ENCODE measurements around the gene SPTLC3. TPM values are rescaled to one million over a fixed set of nuclear protein-coding genes. Genes with fewer than 3 reads are reported as not detected.

Gene SPTLC3
- total RNA-seq, 1 experiment from 2014 or later, result 0.03 TPM

- ATAC-seq (no peak), DNase-seq (ENCODE audit: low read depth, low spot score) (no peak)
- H3K27me3 ChIP-seq (ENCODE audit: control insufficient read depth, insufficient read depth, low read length), result peaks cover 6% of the 10 kb centered on the region
- H3K4me3 ChIP-seq (ENCODE audit: low read depth in 2 of 2, low read length in 2 of 2), result no peak overlapping the region
- H3K36me3 ChIP-seq (ENCODE audit: control insufficient read depth, insufficient read depth, low read length), result no peaks in the 10 kb centered on the region
- TF ChIP-seq POLR2AphosphoS5 (IDR thresholded peaks at IDR 0.05; ENCODE audit: low read depth, low read length) (no peak), SIN3A (IDR thresholded peaks at IDR 0.05; ENCODE audit: borderline replicate concordance, insufficient read depth, low read depth, low read length) (no peak), TCF7L2 (IDR thresholded peaks at IDR 0.05; ENCODE audit: low read depth, low read length) (no peak), REST (IDR thresholded peaks at IDR 0.05; ENCODE audit: insufficient read depth in 1 of 2, low read depth in 2 of 2, low read length in 1 of 2) (no peak), CTCF (IDR thresholded peaks at IDR 0.05) (no peak)
- intact Hi-C loops (cut with micrococcal nuclease; ENCODE audit: unreplicated experiment) (no loop called here), in situ Hi-C loops (cut with HindIII; ENCODE audit: low pct_unique_long_range_greater_than_20kb, low sequenced_read_pairs) (no loop called here)
- CTCF ChIA-PET, result no interaction called here
- H3K9me3 ChIP-seq (ENCODE audit: control insufficient read depth, insufficient read depth, low read depth, low read length), result no peaks in the 10 kb centered on the region
- no peaks in the 10 kb centered on the region for H3K4me1 ChIP-seq (ENCODE audit: control insufficient read depth, insufficient read depth, low read length)
- POLR2A ChIA-PET, result no interaction called here
- H3K27ac ChIP-seq (ENCODE audit: low read length), result no peak overlapping the region
- no TSS peak for BruUV-seq (replicated peaks)
Observed at GRCh38 chr20:13128173-13128572, 119.4 kb downstream of the SPTLC3 start.

GRCh38 chr20:13130061-13130706 lies 121.4 kb downstream of the SPTLC3 start:
- Histone ChIP-seq H3K9me3 (ENCODE audit: control insufficient read depth, insufficient read depth, low read depth, low read length) (no peaks in the 10 kb centered on the region), H3K36me3 (ENCODE audit: control insufficient read depth, insufficient read depth, low read length) (no peaks in the 10 kb centered on the region), H3K4me3 (ENCODE audit: low read depth in 2 of 2, low read length in 2 of 2) (no peak overlapping the region), H3K4me1 (ENCODE audit: control insufficient read depth, insufficient read depth, low read length) (no peaks in the 10 kb centered on the region), H3K27ac (ENCODE audit: low read length) (no peak overlapping the region), H3K27me3 (ENCODE audit: control insufficient read depth, insufficient read depth, low read length) (peaks cover 8% of the 10 kb centered on the region)
- in situ Hi-C loops (cut with HindIII; ENCODE audit: low pct_unique_long_range_greater_than_20kb, low sequenced_read_pairs), result no loop called here
- CTCF ChIA-PET, result no interaction called here
- BruUV-seq (replicated peaks), result no TSS peak
- TF ChIP-seq SIN3A (IDR thresholded peaks at IDR 0.05; ENCODE audit: borderline replicate concordance, insufficient read depth, low read depth, low read length), result no peak
- TF ChIP-seq TCF7L2 (IDR thresholded peaks at IDR 0.05; ENCODE audit: low read depth, low read length), result no peak
- TF ChIP-seq REST (IDR thresholded peaks at IDR 0.05; ENCODE audit: insufficient read depth in 1 of 2, low read depth in 2 of 2, low read length in 1 of 2), result no peak
- no peak for TF ChIP-seq POLR2AphosphoS5 (IDR thresholded peaks at IDR 0.05; ENCODE audit: low read depth, low read length)
- no peak for TF ChIP-seq CTCF (IDR thresholded peaks at IDR 0.05)
- DNase-seq (ENCODE audit: low read depth, low spot score) (no peak), ATAC-seq (no peak)
- intact Hi-C loops (cut with micrococcal nuclease; ENCODE audit: unreplicated experiment), result no loop called here
- POLR2A ChIA-PET, result no interaction called here
